GM20000 (cell line): ENCODE measurements around the gene OR51E1.
A peak's percentile ranks its signal among the peaks of the same experiment; 100 is the strongest.

ENCODE experiments used
- DNase-seq: peaks from one replicate; pipeline ENCODE4 v3.0.0; 2012; ENCODE audit warnings: low spot score
- CTCF ChIP-seq: IDR thresholded peaks from 2 replicates; pipeline ENCODE4 v1.5.1; 2012; ENCODE audit warnings: mild to moderate bottlenecking, control low read depth; ENCODE audit errors: extremely low read depth, missing control alignments

Gene OR51E1, protein sequence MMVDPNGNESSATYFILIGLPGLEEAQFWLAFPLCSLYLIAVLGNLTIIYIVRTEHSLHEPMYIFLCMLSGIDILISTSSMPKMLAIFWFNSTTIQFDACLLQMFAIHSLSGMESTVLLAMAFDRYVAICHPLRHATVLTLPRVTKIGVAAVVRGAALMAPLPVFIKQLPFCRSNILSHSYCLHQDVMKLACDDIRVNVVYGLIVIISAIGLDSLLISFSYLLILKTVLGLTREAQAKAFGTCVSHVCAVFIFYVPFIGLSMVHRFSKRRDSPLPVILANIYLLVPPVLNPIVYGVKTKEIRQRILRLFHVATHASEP

GRCh38 chr11:4643682-4644081 is at the start of gene OR51E1:
Gene OR51E1, plus strand, starts transcription at chr11:4643982. Its CDS starts 8,545 bp downstream, at chr11:4652527.
- no peak for TF ChIP-seq CTCF
- DNase-seq: no peak

DNA sequence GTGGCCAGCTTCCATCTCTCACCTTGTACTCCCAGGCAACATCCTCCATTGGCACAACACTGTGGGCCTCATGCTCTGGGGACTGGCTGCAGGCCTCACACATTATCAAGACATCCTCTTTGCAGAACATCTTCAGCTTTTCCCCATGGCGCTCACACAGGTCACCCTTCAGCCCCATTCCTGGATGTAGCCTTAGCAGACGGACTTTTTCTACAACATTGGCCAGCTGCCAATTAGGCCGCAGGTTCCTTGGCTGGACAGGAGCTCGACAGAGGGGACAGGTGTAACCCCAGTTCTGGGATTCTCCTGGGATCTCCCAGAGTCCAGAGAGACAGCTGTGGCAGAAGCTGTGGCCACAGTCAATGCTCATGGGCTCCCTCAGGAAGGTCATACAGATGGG is 38.7 kb upstream of the OR51E1 start:
- DNase-seq: no peak
- no peak for TF ChIP-seq CTCF

DNA sequence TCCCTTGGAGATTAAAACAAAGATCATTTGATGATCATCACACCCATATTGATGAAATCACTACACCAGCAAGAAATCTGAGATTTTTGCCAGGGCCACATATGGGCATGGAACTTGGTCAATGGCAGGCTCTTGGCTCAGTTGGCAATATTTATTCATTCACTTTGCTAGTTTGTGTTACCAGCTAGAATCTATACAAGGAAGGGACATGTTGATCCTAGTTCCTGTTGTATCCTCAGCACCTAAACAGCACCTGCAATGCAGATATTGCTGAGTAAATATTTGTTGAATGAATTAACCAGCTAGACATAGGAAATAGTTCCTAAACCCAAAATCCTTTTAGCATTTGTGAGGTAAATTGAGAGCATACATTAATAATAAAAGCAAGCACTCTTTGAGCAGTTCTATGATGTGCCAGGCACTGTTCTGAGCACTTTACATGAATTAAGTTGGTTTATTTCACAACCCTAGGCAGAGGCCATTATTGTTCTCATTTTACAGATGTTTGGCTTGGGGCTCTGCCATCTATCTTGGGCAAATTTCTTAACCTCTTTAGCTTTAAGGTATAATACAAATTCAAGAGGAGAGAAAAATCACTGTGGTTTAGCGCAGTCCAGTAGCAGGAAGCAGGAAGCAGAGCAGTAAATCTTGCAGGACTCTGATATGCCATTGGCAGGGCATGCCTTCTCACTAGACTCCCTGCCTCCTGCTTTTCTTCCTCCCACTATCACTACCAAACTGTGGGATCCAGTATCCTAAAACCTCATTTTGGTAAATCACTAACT is 37.4 kb upstream of the OR51E1 start:
- no peak for DNase-seq

DNA sequence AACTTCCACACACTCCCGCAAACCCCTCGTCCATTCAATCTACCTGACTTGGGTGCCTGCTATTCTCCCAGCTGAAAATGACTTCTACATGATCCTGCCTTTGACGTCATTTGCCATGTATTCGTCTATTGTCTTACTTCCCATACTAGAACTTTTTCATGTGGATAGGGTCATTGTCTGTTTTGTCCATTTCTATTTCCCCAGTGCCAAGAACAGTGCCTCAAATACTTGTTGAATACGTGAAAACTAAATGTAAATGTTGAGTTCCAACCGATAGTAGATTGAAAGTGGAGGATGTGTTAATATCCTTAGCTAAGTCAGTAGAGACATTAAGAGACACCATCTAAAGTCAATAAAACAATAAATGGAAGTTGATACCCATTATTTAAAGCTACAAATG is 36.7 kb upstream of the OR51E1 start:
- TF ChIP-seq CTCF: no peak
- DNase-seq: no peak

More for the DNA sequence above, 37.4 kb upstream of the OR51E1 start:
- TF ChIP-seq CTCF: no peak

DNA sequence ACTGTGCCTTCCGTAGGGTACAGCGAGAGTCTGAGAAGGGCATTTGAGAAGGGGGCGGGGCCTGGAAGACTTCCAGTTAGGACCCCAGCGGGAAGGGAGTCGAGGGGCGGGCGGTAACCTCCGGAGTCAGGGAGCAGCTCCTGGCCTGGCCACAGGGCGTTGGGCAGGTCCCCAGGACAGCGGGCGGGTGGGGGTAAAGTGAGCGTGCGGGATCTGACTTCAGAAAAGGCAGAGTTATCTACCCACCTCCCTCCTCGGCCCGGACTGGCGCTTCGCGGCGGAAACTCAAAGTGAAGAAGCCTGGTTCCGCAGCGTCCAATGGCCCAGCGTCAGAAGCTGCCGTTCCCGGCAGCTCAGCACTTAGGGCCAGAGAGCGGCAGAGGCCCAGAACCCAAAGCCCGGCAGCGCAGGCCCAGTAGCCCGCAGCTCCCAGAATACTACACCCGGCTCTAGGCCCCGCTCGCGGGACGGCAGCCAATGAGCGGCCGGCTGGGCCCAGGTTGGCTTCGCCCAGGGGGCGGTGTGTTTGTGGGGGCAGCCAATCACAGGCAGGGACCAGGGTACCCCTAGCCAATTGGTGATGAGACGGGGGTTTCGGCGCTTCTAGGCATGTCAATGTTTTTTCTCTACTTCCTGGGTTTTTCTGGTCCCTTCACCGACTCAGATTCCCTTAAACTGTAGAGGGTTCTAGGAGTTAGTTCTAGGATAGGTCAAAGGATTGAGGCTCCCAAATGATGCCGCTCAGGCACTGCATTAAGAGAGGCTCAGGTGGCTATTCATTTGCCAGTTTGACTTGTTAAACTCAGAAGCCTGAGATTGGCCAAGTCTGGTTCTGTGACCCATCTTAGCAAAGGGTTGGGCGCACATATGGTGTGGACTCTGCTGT is 35.8 kb upstream of the OR51E1 start, which contains the start of gene TRIM68:
TSS of gene TRIM68 (minus strand) at position 451 of the 886 bp plus-strand sequence. CDS start 2,727 bp downstream, outside the sequence.
- peak; percentile 94 for DNase-seq
- TF ChIP-seq CTCF: no peak

GRCh38 chr11:4610258-4610935 is 33.4 kb upstream of the OR51E1 start:
- no peak for DNase-seq

More at GRCh38 chr11:4610258-4610935, 33.4 kb upstream of the OR51E1 start:
- TF ChIP-seq CTCF: no peak
